ENCODE measurements around the gene PIP5K1B.

Gene PIP5K1B

DNA sequence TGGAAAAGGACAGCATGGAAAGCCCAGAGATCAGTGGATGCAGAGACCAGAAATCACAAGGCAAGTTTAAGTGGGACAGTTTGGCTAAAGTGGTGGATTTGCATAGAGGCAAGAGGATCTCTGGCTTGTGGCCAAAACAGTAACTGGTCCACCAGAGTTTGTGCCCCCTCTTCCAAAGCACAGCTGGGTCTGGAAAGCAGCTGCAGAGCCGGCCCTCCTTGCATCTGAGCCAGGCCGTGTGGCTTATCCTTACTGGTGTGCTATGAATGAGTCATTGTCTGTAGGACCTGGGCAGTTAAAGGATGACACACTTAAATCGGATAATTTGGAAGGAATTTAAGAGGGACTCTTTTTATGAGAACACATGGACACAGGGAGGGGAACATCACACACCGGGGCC, 146.6 kb downstream of the PIP5K1B start:
- DNase-seq (ENCODE audit: low spot score) = no peak
- TF ChIP-seq, protein P1, sequence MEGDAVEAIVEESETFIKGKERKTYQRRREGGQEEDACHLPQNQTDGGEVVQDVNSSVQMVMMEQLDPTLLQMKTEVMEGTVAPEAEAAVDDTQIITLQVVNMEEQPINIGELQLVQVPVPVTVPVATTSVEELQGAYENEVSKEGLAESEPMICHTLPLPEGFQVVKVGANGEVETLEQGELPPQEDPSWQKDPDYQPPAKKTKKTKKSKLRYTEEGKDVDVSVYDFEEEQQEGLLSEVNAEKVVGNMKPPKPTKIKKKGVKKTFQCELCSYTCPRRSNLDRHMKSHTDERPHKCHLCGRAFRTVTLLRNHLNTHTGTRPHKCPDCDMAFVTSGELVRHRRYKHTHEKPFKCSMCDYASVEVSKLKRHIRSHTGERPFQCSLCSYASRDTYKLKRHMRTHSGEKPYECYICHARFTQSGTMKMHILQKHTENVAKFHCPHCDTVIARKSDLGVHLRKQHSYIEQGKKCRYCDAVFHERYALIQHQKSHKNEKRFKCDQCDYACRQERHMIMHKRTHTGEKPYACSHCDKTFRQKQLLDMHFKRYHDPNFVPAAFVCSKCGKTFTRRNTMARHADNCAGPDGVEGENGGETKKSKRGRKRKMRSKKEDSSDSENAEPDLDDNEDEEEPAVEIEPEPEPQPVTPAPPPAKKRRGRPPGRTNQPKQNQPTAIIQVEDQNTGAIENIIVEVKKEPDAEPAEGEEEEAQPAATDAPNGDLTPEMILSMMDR (IDR thresholded peaks at IDR 0.05; ENCODE audit: extremely low read depth, missing control alignments) = no peak

DNA sequence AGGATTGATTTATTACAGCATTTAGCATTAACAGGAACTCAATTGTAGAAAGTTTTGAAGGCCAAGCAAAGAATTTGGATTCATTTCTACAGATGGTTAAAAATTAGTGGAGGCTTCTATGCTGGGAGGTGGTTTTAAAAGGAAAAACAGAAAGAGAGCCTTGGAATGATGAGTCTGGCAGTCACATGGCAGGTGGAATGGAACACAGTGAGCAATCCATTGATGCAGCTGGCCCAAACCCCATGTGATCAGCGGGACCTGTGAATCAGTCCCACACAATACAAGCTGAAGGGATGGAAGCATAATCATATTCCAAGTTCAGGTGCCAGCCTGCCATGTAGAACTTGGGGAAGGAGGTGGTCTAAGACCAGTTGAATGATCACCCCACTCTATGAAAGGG, 147.9 kb downstream of the PIP5K1B start:
- DNase-seq (ENCODE audit: low spot score) = no peak
- TF ChIP-seq, protein P1 (IDR thresholded peaks at IDR 0.05; ENCODE audit: extremely low read depth, missing control alignments) = no peak

DNA sequence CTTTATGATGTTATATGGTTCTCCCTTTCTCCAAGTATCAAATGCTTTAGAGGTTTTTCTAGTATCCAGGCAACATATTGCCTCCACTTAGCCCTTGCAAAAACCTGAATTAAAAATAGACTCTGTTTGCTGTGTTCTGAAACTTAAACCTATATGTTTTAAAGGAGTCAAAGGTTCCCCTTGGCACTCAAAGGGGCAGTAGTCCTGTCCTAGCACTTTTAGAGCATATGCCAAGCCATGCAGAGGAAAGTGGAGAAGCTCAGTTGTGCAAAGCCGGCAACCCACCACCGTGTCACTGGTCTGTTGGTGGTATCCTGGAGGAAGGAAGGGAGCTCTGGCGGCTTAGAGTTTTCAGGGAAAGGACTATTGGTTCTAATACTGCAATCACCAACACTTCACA, 154.3 kb downstream of the PIP5K1B start:
- TF ChIP-seq, protein P1 (IDR thresholded peaks at IDR 0.05; ENCODE audit: extremely low read depth, missing control alignments) = no peak
- no peak for DNase-seq (ENCODE audit: low spot score)

DNA sequence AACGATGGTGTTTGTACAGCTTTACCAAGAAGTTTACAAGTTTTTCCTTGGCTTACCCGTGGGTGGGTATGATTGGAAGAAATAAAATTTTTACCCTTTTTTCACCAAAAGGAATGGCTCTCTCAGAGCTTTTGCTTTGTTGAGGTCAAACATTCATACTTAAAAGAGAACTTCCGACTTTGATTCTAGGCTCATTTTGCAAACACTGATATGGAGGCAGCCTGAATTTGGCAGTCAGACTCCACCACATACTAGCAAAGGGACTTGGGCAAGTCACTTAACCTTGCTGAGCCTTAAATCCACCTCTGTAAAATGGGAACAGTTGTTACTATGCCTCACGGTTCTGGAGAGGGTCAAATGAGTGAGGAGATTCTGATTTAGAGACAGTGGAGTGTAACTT, 155.4 kb downstream of the PIP5K1B start:
- TF ChIP-seq, protein P1 (IDR thresholded peaks at IDR 0.05; ENCODE audit: extremely low read depth, missing control alignments) = no peak
- no peak for DNase-seq (ENCODE audit: low spot score)

DNA sequence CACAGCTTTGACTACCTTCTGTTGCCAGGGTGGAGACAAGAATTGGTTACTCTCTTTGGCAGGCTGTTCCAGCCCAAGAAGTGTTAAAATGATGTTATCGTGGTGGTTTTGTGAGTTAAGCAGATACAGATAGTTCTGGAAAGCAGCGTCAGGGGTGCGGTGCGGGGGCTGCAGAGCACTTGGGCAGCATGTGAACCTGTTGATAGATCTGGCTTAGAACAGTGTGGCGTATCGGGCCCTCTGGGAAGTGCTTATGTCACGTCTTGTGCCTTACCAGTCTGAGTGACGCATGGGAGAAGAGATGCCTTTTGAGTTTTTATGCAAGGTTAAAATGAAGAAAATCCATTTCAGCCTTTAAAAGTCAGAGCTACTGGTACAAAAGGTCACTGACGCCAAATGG, 156.4 kb downstream of the PIP5K1B start:
- DNase-seq (ENCODE audit: low spot score) = no peak
- TF ChIP-seq, protein P1 (IDR thresholded peaks at IDR 0.05; ENCODE audit: extremely low read depth, missing control alignments) = no peak

DNA sequence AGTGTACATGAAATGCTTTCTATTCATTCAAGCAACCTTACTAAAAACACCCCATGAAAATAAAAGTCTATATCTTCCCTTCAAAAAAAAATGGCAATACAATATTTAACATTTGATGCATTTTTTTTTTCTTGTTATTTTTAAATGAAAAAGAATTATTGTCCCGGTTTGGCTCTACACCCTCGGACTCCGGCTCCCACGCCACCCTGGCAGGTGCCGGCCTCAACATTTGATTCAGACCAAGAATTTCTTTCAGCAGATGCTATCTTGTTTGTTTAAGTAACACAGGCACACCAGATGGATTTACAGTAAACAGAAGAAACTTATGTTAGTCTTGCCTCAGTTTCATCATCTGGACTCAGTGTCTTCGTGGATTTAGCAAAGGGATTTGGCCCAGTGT, 162.0 kb downstream of the PIP5K1B start:
- DNase-seq (ENCODE audit: low spot score) = no peak
- TF ChIP-seq, protein P1 (IDR thresholded peaks at IDR 0.05; ENCODE audit: extremely low read depth, missing control alignments) = no peak

DNA sequence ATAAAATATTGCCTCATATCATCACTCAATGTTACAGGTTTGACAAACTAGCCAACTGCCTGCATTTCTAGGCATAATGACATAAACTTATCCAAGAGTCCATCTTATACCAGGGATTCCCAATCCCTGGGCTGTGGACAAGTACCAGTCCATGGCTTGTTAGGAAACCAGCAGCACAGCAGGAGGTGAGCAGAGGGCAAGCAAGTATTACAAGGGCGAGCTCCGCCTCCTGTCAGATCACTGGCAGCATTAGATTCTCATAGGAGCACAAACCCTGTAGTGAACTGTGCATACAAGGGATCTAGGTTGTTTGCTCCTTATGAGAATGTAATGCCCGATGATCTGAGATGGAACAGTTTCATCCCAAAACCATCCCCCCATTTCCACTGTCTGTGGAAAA, 164.0 kb downstream of the PIP5K1B start:
- DNase-seq (ENCODE audit: low spot score) = no peak
- TF ChIP-seq, protein P1 (IDR thresholded peaks at IDR 0.05; ENCODE audit: extremely low read depth, missing control alignments) = no peak
